ENCODE measurements around the gene FOXRED2. TPM values are rescaled to one million over a fixed set of nuclear protein-coding genes. Genes with fewer than 3 reads are reported as not detected.
"Not testable (repeated sequence)": the region's sequence is repeated elsewhere in the genome, so short reads cannot be mapped to it uniquely, and the experiment has no call there.

The FOXRED2 gene
- total RNA-seq (2014; rRNA removed; shearing (Covaris generic)): 9.7 and 13.0 TPM in 2 replicates

DNA sequence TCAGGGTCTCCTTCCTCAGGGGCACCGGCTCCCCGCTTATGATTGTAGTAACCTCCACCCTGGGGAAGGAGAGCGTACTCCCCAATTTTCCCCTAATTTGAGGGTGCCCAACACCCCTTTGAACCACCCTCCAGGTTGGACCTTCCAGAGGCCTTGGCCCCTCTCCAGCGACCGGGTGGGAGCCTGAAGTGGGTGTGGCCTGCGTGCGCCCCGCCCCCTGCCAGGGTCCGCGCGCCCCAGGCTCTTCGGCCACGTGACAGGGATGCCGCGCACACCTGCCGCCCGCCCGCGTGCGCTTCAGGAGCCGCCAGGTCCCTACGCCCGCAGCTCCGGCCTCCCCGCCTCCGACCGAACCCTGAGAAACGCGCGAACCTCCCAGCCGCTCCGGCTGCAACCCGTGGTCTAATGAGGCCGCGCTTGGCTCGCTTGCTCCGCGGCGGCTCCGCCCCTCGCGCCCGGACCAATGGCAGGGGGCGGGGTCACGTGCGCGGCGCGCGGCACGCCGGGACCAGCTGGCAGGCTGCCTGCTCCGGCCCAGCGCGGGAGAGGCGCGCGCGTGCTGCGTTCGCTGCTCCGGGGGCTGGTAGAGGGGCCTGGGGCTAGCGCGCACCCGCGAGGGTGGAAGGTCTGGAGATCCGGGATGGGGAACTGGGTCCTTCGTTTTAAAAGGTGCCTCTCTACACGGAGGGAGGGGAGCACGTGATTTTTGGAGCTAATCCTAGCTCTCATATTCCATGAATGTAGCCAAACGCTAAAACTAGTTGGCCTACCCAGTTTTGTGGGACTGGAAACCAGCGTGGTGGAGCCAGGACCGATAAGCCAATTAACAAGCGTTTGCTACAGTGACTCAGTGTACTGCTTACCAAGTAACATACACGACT is at the start of gene FOXRED2:
FOXRED2 (minus strand) TSS at position 404 of the 881 bp plus-strand sequence. CDS start 618 bp downstream, outside the sequence.
- DNase-seq (ENCODE audit: low spot score): peak; percentile 76

DNA sequence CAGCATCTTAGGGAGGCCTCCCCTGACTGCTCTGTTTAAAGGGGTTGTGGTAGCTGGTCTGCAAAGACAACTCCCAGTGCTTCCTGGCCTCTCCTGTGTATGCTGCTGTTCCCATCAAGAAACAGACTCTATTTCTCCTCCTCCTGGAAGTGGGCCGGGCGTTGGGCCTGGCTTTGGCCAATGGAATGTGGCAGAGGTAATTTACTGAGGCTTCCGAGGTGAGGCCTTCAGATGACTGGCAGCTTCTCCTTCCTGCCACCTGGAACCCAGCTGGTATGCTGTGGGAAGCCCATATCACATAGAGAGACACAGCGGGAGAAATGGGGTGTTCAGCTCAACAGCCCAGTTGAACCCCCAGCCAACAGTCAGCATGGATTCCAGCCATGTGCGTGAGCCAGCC is 47.3 kb upstream of the FOXRED2 start:
- no peak for DNase-seq (ENCODE audit: low spot score)

DNA sequence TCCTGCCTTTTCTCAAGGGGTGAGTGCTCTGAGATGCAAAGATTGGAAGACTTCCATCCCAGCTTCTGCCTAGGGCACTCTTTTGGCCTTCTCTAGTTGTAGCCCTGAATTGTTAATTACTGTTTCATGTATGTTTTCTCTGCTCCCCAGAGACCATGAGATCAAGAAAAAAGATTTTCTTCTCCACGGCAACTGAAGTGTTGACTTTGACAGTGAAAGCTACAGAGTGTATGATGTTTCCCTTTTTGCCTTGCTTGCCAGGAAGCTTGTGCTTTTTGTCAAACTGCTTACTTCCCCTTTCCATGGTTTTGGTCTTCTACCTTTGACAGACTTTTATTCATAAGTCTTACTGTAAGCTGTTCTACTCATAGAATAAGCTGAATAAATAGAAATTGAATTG is 45.4 kb upstream of the FOXRED2 start:
- DNase-seq (ENCODE audit: low spot score): no peak

DNA sequence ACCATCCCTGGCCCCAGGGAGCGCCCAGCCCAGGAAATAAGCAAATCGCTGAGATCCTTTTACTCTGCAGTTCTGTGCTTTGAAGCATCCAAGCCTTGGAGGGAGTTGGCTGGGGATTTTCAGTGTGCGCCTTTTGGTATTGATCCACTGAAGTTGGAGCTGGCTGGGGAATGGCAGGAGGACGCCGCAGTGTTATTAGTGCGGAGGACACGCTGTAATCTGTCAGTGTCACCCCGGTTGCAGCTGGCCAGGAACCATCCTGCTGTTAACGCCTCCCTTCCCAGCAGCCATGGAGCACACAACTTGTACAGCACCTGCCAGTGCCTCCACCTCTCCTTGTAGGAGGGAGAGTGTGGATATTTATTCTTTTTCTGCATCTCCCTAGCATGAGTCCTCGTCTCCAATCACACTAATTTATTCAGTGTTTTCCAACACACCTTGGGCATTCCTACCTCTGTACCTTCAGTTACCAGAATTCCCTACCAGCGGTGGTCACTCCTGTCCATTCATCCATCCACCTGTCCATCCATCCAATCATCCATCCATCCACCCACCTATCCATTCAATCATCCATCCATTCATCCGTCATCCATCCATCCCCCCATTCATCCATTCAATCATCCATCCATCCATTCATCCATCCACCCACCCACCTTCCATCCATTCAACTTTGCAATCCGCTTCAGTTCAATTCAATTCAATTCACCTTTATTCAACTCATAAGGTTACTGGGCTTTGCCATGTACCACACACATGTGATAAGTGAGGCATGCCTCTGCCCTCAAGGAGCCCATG is 44.1 kb upstream of the FOXRED2 start:
- DNase-seq (ENCODE audit: low spot score): no peak

DNA sequence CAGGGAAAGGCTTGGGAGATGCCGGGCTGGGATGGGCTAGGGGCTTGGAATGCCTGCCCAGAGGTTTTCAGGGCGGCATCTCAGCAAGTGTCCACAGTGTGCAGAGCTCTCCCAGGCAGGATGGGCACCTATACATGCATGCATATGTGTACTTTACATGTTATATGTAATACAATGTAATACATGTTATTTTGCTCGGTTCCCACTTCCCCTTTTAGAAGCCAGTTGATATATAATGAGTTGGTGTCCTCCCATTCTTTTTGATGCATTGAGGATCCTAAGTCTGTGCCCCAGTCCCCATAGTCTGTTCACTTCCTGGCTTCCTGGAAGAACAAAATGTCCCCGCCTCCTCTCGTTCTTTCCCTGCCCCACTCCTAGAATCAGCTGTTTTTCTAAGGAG is 42.2 kb upstream of the FOXRED2 start:
- no peak for DNase-seq (ENCODE audit: low spot score)

DNA sequence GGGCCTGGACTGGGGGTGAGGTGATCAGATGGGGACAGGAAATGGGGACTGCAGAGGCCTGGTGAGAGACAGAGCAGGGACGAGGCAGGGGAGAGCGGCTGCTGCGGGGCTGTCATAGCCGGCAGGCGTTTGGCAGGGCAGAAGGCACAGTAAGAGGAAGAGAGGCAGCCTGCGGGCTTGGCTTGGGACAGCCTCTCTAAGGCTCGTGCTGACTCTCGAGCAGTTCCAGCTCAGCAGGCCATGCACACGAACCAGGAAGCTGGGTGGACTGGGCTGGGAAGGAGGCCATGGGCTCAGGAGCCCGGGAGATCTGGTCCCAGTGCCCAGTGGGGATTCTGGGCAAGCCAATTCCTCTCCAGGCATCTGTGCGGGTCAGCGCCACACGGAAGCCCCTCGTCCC is 41.8 kb upstream of the FOXRED2 start:
- no peak for DNase-seq (ENCODE audit: low spot score)

DNA sequence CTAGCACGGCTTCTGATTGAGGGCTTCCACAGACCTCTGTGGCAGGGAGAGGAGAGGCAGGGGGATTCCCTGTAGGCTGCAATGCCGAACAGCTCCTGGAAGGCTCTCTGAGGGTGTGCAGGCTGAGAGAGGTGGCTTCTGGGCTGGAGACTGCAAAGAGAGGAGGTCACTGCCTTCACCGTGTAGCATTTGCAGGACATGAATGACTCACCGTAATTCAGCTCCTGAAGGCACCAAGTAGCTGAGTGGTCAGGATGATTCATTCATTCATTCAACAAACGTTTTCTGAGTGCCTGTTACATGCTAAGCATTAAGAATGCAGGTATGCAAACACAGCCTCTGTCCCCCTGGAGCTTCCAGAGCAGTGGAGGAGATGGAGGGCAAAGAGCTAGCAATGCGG is 40.1 kb upstream of the FOXRED2 start:
- DNase-seq (ENCODE audit: low spot score): no peak

DNA sequence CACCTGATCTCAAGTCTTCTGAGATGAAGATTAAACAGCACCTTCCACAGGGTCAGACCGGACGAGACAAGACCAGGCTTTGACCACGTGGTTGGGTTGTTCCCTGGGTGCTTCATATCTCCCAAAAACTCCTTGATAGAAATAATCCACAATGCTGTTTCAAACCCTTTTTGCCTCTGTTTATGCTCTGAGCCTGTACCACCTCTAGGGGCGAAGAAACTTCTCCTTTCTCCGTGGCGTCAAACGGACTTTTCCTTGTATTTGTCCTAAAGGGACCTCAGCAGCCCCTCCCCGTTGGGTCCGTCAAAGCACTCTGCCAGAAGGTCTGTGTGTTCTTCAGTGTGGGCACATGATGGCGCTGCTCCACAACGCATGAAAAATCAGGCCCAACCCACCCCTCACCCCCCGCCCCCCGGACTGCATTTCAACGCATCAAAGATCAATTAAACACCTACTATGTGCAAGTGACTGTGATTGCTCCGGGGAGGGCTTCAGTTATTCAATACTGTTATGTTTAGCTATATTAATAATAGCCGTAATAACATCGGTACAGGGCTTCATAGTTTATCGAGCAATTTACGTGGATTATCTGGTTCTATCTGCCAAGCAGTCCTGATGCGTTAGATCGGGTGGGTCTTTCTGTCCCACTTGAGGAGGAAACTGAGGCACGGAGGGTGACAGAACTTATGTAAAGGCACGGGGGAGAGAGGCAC is 39.4 kb upstream of the FOXRED2 start:
- peak; percentile 36 for DNase-seq (ENCODE audit: low spot score)

DNA sequence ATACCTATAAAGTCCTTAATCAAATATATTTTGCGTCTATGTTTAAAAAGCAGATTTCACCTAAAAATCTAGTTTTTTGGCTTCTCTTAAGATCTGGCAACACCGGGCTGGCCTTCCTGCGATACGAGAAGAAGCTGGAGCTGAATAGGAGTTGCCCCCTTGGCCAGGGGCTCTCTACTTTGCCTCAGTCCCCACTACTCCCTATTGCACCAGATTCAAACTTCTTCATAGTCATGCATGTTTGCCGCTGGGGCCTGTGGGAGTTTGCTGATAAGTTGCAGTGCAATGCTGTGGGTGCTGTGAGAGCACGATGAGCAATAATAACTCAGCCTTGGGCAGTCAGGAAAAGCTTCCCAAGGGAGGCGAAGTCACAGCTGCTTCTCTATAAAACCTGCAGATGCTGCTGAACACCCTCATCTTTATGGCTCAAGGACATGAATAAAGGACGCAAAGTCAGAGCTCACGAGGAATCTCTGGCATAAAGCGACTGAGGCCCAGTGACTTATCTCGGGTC is 37.3 kb upstream of the FOXRED2 start:
- no peak for DNase-seq (ENCODE audit: low spot score)

DNA sequence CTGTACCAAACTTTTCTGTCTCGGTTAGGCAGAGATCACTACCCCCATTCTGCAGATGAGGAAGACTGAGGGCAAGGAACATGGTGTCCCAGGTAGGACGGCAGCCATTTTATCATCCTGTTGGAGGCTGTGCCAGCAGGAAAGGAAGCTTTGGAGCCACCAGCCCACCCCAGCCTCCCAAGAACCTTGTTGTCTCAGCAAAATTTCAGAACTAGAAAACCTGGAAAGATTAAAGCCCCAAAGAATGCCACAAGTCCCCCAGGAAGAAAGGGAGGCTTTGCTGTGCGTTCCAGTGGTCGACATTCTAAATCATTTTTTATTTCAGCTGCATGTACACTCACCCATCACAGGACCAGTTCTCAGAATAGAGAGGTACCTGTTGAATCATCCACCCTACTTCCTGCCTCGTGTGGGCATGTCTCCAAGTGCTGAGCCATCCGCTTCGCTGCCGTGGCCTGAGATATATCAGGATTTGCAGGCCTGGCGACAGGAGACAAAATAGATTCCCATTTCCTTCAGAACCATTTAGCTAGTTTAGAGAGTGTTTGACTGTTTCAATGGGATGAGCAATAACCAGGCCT is 35.1 kb upstream of the FOXRED2 start:
- peak; percentile 29 for DNase-seq (ENCODE audit: low spot score)

DNA sequence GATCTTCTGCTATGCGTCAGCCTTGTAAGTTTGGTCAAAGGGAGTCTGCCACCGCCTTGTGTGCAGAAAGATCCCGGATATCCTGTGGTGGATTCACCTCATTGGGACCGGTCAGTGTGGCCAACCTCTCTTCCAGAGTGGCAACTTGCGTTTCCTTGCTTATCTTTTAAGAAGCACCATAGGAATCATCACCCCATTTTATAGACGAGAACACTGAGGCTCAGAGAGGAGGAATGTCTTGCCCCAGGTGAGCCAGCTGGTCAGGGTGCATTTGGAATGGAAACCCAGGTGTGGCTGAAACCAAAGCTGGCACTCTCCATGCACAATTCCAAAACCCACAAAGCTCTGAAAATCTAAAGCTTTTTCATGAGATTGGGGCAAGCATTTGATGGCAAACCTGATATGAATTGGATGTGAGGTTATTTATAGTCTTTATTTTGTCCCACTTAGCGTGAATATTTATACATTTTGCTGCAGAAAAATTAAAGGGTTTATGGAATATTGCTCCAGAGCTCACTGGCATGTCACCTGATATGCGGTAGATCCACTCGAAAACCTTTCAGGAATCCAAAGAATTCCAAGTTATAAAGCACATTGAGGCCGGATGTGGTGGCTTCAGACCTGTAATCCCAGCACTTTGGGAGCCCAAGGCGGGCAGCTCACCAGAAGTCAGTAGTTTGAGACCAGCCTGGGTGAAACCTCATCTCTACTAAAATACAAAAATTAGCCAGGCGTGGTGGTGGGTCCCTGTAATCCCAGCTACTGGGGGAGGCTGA is 34.2 kb upstream of the FOXRED2 start:
- DNase-seq (ENCODE audit: low spot score): no peak

DNA sequence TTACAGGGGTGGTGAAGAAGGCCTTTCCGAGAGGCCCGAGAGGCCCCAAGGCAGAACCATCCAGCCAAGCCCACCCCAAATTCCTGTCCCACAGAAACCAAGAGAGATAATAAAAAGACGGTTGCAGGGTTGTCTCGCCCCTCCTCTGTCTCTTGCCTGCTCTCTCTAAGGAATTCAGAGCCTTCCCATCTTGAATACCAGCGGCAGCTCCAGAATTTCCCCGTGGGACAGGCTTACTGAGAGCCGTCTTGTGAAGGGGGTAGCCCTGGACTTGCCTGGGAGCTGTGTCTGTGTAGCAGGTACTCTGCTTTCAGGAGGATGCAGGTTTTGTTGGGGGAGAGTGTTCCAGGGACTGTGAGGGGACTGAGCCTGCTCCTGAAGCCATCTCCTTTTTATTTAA is 31.7 kb upstream of the FOXRED2 start:
- no peak for DNase-seq (ENCODE audit: low spot score)

DNA sequence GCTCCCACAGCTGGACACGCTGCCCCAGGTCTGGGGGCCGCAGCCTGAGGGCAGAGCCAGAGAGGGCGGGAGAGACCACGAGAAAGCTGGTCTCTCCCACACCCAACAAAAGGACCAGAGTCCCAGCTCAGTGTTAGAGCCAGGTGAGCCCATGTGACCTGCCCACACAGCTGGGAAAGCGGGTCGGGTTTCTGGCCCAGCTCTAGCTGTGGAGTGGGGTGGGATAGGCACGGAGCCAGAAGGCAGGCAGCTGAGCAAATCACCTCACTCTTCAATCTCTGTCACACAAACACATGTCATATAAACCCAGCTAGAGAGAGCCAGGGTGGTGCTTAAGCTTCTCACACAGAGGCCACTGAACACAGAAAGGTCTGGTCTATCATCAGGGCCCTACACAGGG is 29.9 kb upstream of the FOXRED2 start:
- no peak for DNase-seq (ENCODE audit: low spot score)

DNA sequence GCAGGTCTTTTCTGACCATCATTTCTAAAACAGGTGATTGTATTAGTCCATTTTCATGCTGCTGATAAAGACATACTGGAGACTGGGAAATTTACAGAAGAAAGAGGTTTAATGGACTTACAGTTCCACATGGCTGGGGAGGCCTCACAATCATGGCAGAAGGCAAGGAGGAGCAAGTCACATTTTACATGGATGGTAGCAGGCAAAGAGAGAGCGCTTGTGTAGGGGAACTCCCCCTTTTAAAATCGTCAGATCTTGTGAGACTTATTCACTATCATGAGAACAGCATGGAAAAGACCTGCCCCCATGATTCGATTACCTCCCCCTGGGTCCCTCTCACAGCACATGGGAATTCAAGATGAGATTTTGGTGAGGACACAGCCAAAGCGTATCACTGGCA is 26.5 kb upstream of the FOXRED2 start:
- not testable (repeated sequence) for DNase-seq (ENCODE audit: low spot score)

DNA sequence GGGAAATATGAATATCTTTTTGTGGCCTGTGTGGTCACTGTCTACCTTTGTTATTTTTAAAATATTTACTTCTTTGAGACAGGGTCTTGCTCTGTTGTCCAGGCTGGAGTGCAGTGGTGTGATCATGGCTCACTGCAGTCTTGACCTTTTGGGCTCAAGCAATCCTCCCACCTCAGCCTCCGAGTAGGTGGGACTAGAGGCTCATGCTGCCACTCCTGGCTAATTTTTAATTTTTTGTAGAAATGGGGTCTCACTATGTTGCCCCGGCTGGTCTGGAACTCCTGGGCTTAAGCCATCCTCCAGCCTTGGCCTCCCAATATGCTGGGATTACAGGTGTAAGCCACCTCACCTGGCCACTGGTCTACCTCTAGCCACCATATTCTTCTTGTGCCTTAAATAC is 25.6 kb upstream of the FOXRED2 start:
- no peak for DNase-seq (ENCODE audit: low spot score)

DNA sequence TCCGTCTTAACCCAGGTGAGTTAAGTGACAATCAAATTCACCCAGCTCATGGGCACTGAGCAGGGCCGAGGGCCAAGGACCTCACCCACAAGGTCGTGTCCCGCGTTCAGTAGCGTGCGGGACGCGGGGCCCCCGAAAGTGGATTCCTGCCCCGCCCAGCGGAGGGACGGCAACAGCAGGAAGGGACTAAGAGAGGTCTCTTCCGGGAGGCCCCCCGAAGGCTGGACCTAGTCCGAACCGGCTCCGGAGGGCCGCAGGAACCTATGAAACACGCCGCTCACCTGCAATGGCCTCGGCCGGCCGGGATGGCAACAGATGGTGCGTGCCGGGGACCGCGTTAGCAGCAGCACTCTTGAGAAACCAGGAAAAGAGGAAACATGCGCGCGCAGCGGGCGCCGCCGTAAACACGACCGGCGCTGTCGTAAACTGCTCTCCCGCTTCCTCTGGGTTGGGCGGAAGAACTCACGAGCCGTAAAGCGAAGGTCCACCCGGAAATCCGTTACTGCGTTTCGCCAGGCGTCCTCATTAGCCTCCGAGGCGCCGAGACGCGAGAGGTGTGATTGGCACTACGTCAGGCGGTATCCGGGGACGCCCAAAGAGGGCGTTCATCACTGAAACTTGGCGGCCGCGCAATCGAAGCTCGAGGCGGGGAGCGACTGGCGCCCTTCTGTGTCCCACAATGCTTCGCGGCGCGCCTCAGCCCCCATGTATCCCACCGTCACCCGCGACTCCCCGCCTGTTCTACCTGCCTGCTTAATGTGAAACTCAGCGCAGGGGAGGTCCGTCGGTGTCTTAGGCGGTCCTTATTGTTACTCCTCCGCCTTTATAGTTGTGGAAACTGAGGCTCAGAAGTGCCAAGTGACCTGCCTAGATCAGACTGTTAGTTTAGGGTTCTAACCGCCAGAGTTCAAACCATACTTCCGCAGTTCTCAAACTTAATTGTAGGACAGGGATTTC is 22.2 kb upstream of the FOXRED2 start, which contains the start of gene EIF3D:
EIF3D (minus strand) TSS at position 372 of the 957 bp plus-strand sequence. CDS start 3,045 bp downstream, outside the sequence.
- peak; percentile 96 for DNase-seq (ENCODE audit: low spot score)

DNA sequence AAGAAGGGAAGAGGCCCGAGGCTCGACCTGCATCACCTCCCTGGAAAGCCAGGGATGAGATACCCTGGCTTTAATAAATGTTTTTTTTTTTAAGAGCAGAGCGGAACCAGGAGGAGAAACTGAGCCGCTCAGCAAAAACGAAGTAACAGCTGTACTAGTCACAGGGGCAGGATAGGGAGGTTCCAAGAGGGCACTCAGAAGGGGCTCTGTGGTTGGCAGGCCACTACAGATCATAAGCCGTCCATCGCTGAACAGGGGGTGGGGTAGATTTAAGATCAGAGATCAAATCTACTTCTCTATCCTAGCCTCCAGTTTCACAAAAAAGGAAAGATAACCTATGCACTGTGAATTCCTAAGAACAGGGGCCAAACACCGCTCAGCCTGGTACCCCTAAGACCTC is 21.5 kb upstream of the FOXRED2 start:
- no peak for DNase-seq (ENCODE audit: low spot score)

DNA sequence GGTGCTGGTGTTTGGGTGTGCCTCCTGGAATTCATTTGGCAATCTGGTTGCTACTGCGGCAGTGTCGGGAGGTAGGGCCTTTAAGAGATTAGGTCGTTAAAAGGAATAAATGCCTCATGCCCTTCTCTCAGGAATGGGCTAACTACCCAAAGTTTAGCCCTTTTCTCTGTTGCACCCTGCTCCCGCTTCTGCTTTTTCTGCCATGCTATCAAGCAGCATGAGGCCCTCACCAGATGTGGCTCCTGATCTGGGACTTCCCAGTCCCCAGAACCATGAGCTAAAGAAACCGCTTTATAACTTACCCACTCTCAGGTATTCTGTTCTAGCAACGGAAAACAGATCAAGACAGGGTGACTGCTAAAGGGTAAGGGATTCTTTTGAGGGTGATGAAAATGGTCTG is 15.8 kb upstream of the FOXRED2 start:
- DNase-seq (ENCODE audit: low spot score): no peak

DNA sequence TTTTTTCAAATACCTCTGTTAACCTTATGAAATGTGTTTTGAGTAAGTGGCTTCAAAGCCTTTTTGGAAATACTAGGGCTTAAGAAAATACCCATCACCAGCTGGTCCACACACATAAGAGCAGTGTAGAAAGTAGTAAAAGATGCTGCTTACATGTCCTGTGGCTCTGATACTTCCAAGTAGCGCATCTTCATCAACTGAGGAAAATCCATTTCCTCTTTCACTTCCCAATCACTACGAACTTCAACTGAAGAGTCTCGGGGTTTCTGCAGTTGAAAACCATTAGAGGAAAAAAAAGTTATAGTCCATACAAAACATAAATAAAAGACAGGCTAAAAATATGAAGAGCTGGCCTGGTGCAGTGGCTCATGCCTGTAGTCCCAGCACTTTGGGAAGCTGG is 13.6 kb upstream of the FOXRED2 start:
- no peak for DNase-seq (ENCODE audit: low spot score)

Measured in HT-29 (cell line).